Vagina (tissue), 2 donors: ENCODE measurements around the gene VSTM4. TPM values are rescaled to one million over a fixed set of nuclear protein-coding genes. Genes with fewer than 3 reads are reported as not detected.

Source experiments
- DNase-seq, 2 donors: peaks; one replicate each; pipeline ENCODE4 v3.0.0-alpha.2; 2017; ENCODE audit errors: extremely low spot score in 2 of 2
- H3K27ac ChIP-seq: fragments of 200-600 bp; sonication (generic); one replicate; pipeline ENCODE4 v1.5.1; 2019
- H3K27me3 ChIP-seq: fragments of 200-600 bp; sonication (generic); one replicate; pipeline ENCODE4 v1.5.1; 2019
- H3K36me3 ChIP-seq, 2 donors: fragments of 200-600 bp; sonication (generic); one replicate each; pipeline ENCODE4 v1.5.1; 2017 to 2019
- H3K4me1 ChIP-seq: fragments of 200-600 bp; sonication (generic); one replicate; pipeline ENCODE4 v1.5.1; 2019
- H3K4me3 ChIP-seq, 2 donors: fragments of 200-600 bp; sonication (generic); 1 replicate in 1 of 2; 2 replicates in 1 of 2; pipeline ENCODE4 v1.5.1; 2016 to 2019
- H3K9me3 ChIP-seq: fragments of 200-600 bp; sonication (generic); one replicate; pipeline ENCODE4 v1.5.1; 2019
- POLR2A ChIP-seq, 2 donors: fragments of 450-650 bp; IDR thresholded peaks; one replicate each; pipeline ENCODE4 v1.6.1; 2017; ENCODE audit warnings: antibody characterized with exemption in 2 of 2, mild to moderate bottlenecking in 2 of 2, moderate library complexity in 2 of 2
- POLR2AphosphoS5 ChIP-seq, 2 donors: sonication (generic); formaldehyde crosslinking; IDR thresholded peaks; one replicate each; pipeline ENCODE4 v1.9.0; 2017; ENCODE audit warnings: antibody characterized with exemption in 2 of 2, mild to moderate bottlenecking in 2 of 2, low read depth in 1 of 2; ENCODE audit not compliant: insufficient read depth in 1 of 2
- intact Hi-C: fragments of 100-400 bp; cut with DNase I; formaldehyde crosslinking; loops from one replicate; pipeline ENCODE4 v1.15.1; 2023
- total RNA-seq: library from RNA; depleted of rRNA; stranded (reverse); fragments of >200 nt; gene quantifications from one replicate; pipeline ENCODE4 v1.2.3, GENCODE V29; 2016
- TF ChIP-seq, protein P1 (sequence below), 3 experiments: fragments of 450-650 bp in 2 of 3; fragments of 200-600 bp in 1 of 3; sonication (generic) in 1 of 3; IDR thresholded peaks; one replicate each; pipeline ENCODE4 v1.5.1; 2017 to 2019; ENCODE audit warnings: antibody characterized with exemption in 3 of 3, mild to moderate bottlenecking in 2 of 3, moderate library complexity in 2 of 3

The VSTM4 gene
- total RNA-seq, 1 donor from 2014 or later, result 14.0 TPM

DNA sequence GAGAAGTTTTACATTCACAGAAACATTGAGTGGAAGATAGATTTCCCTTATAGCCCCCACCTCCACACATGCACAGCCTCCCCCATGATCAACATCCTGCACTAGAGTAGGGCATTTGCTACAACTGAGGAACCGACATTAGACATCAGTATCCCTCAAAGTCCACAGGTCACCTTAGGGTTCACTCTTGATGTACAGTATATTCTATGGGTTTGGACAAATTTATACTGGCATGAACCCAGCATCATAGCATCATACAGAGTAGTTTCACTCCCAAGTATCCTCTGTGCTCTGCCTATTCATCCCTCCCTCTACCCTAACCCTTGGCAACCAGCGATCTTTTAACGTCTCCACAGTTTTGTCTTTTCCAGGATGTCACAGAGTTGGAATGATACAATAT is 64.4 kb downstream of the VSTM4 start:
- TF ChIP-seq POLR2AphosphoS5 (IDR thresholded peaks at IDR 0.05; ENCODE audit: insufficient read depth in 1 of 2, low read depth in 1 of 2) (no peak), POLR2A (IDR thresholded peaks at IDR 0.05) (no peak)
- TF ChIP-seq, protein P1, sequence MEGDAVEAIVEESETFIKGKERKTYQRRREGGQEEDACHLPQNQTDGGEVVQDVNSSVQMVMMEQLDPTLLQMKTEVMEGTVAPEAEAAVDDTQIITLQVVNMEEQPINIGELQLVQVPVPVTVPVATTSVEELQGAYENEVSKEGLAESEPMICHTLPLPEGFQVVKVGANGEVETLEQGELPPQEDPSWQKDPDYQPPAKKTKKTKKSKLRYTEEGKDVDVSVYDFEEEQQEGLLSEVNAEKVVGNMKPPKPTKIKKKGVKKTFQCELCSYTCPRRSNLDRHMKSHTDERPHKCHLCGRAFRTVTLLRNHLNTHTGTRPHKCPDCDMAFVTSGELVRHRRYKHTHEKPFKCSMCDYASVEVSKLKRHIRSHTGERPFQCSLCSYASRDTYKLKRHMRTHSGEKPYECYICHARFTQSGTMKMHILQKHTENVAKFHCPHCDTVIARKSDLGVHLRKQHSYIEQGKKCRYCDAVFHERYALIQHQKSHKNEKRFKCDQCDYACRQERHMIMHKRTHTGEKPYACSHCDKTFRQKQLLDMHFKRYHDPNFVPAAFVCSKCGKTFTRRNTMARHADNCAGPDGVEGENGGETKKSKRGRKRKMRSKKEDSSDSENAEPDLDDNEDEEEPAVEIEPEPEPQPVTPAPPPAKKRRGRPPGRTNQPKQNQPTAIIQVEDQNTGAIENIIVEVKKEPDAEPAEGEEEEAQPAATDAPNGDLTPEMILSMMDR (IDR thresholded peaks at IDR 0.05), result no peak
- H3K9me3 ChIP-seq, result no peaks in the 10 kb centered on the region
- intact Hi-C loops, result no loop called here
- no peaks in the 10 kb centered on the region for H3K36me3 ChIP-seq
- peaks cover 48% of the 10 kb centered on the region for H3K4me1 ChIP-seq
- no peak overlapping the region for H3K4me3 ChIP-seq
- DNase-seq, result no peak
- H3K27ac ChIP-seq, result no peak overlapping the region
- H3K27me3 ChIP-seq, result no peaks in the 10 kb centered on the region

DNA sequence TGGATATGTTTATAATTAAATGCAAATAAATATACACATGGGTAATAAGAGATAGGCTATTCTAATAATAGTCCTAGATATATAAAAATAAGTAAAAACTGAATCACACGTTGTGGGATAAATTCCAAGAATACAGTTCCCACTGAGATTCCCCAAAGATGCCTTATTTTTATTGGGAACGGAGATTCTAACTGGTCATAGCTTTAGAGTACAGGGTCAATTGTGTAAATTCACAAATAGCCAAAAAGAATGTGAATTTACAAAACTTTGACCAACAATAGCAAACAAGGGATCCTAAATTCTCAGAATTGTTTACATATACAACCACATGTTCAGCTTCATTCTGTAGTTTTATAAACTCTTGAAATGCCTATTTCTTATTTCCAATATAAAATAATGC is 65.0 kb downstream of the VSTM4 start:
- intact Hi-C loops, result no loop called here
- TF ChIP-seq, protein P1 (IDR thresholded peaks at IDR 0.05), result no peak
- Histone ChIP-seq H3K36me3 (no peaks in the 10 kb centered on the region), H3K27ac (no peak overlapping the region), H3K4me3 (no peak overlapping the region), H3K27me3 (no peaks in the 10 kb centered on the region), H3K4me1 (peaks cover 42% of the 10 kb centered on the region), H3K9me3 (no peaks in the 10 kb centered on the region)
- no peak for DNase-seq

DNA sequence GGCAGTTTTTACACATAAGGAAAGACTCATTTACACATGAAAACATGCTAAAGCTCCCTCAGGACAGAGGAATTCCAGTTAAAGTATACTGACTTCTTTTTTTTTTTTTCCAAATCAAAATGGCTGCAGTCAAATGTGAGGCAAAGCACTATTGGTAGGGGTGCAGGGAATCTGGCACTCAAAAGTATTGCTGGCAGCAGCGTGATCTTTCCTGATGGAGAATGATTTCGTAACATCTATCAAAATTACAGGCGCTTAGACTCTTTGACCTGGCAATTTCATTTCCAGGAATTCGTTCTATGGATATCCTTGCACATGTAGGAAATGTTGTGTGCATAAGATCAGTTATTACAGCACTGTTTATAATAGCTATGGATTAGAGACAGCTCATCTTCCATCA is 65.7 kb downstream of the VSTM4 start:
- intact Hi-C loops, result no loop called here
- no peak for DNase-seq

DNA sequence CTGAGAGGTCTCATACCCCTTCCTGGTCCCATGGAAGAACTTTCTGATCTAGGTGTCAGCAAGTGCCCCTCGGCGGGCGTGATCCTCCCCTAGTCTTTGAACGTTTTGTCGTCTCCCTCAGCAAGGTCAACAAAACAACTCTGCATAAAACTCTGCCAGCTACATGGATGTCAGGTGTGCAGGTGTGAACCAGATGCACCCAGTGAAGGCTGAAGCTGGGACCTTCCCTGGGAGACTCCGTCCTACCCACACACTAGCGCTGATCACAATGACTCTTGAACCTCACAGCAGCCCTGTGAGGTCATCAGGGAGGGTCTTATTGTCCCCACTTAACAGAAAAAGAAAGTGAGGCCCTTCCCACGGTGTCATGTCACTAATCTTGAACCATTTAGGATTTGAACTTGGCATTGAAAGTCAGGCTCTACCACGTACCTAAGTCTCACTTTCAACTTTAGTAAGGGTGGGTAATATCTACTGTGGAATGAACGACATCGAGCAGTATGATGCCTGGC is 68.1 kb downstream of the VSTM4 start:
- H3K4me1 ChIP-seq, result peaks cover 12% of the 10 kb centered on the region
- H3K9me3 ChIP-seq, result no peaks in the 10 kb centered on the region
- no peak overlapping the region for H3K4me3 ChIP-seq
- no peaks in the 10 kb centered on the region for H3K36me3 ChIP-seq
- intact Hi-C loops, result no loop called here
- no peak overlapping the region for H3K27ac ChIP-seq
- TF ChIP-seq, protein P1 (IDR thresholded peaks at IDR 0.05), result no peak
- TF ChIP-seq POLR2AphosphoS5 (IDR thresholded peaks at IDR 0.05; ENCODE audit: insufficient read depth in 1 of 2, low read depth in 1 of 2) (no peak), POLR2A (IDR thresholded peaks at IDR 0.05) (no peak)
- DNase-seq, result peak in 1 of 2 donors; percentile 58
- H3K27me3 ChIP-seq, result no peaks in the 10 kb centered on the region

More for the DNA sequence above, 65.7 kb downstream of the VSTM4 start:
- Histone ChIP-seq H3K36me3 (no peaks in the 10 kb centered on the region), H3K9me3 (no peaks in the 10 kb centered on the region), H3K4me3 (no peak overlapping the region), H3K27me3 (no peaks in the 10 kb centered on the region), H3K4me1 (peaks cover 35% of the 10 kb centered on the region), H3K27ac (no peak overlapping the region)
- TF ChIP-seq, protein P1 (IDR thresholded peaks at IDR 0.05), result no peak
- TF ChIP-seq POLR2A (IDR thresholded peaks at IDR 0.05) (no peak), POLR2AphosphoS5 (IDR thresholded peaks at IDR 0.05; ENCODE audit: insufficient read depth in 1 of 2, low read depth in 1 of 2) (no peak)

DNA sequence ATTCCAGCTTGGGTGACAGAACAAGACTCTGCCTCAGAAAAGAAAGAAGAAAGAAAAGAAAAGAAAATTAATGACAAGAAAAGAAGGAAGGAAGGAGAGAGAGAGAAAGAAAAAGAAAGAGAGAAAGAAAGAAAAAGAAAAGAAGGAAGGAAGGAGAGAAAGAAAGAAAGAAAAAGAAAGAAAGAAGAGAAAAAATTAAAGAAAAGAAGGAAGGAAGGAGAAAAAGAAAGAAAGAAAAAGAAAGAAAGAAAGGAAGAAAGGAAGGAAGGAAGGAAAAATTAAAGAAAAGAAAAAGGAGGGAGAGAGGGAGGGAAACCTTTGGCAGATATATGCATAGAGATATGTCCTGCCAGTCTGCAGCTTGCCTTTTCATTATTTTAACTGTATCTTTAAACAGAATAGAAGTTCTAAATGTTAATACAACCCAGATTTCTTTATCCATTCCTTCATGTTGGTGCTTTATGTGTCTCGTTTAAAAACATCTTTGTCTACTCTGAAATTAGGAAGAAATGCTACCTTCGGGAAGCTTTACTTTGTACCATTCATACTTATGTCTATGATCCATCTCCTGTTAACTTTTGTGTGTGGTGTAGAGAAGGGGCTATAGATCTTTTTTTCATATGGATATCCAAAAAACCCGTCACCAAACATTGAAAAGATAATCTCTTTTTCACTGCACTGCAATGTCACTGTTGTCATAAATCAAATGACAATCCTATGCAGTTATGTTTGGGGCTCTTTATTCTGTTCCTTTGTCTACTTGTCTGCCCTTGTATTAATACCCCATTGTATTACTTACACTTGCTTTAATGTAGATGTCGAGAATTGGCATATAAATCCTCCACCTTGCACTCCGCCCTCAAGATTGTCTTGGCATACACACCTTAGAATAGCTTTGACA is 70.8 kb downstream of the VSTM4 start:
- TF ChIP-seq POLR2AphosphoS5 (IDR thresholded peaks at IDR 0.05; ENCODE audit: insufficient read depth in 1 of 2, low read depth in 1 of 2) (no peak), POLR2A (IDR thresholded peaks at IDR 0.05) (no peak)
- TF ChIP-seq, protein P1 (IDR thresholded peaks at IDR 0.05), result no peak
- no peaks in the 10 kb centered on the region for H3K4me1 ChIP-seq
- H3K27ac ChIP-seq, result no peak overlapping the region
- intact Hi-C loops, result no loop called here
- DNase-seq, result no peak
- no peaks in the 10 kb centered on the region for H3K27me3 ChIP-seq
- no peak overlapping the region for H3K4me3 ChIP-seq
- no peaks in the 10 kb centered on the region for H3K36me3 ChIP-seq
- no peaks in the 10 kb centered on the region for H3K9me3 ChIP-seq
